ENCODE data around the gene PRSS8. TPM values are rescaled to one million over a fixed set of nuclear protein-coding genes. Genes with fewer than 3 reads are reported as not detected.
"Not testable (repeated sequence)": the region's sequence is repeated elsewhere in the genome, so short reads cannot be mapped to it uniquely, and the experiment has no call there.

PRSS8 gene
- total and polyA plus RNA-seq, 2 donors (not counting 3 experiments of a cell fraction or from before 2014, with no cell fraction given), result 0.12 TPM; not detected in 1

DNA sequence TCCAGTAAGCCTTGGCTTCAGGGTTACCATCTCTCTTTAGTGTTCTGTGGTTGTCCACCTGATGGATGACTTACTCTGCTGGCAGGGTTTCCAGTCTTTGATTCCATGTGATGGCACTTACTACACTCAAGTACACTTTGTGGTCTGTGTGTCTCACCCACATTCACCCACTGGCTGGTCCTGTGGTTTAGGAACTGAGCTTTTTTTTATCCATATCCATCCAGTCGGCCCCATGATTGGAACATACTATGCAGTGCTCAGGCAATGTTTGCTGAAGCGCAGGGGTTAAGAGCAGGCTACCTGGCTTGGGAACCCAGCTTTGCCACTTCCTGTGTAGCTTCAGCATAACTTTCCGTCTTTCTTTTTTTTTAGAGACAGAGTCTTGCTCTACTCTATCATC lies 41.6 kb upstream of the PRSS8 start:
- dilution Hi-C loops (cut with MboI; ENCODE audit: extremely low pct_ligation_motif_present, low sequenced_read_pairs), result no loop called here
- TF ChIP-seq, protein P1, sequence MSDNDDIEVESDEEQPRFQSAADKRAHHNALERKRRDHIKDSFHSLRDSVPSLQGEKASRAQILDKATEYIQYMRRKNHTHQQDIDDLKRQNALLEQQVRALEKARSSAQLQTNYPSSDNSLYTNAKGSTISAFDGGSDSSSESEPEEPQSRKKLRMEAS (IDR thresholded peaks at IDR 0.05; ENCODE audit: insufficient read depth, insufficient read length), result no peak
- TF ChIP-seq, protein P2, sequence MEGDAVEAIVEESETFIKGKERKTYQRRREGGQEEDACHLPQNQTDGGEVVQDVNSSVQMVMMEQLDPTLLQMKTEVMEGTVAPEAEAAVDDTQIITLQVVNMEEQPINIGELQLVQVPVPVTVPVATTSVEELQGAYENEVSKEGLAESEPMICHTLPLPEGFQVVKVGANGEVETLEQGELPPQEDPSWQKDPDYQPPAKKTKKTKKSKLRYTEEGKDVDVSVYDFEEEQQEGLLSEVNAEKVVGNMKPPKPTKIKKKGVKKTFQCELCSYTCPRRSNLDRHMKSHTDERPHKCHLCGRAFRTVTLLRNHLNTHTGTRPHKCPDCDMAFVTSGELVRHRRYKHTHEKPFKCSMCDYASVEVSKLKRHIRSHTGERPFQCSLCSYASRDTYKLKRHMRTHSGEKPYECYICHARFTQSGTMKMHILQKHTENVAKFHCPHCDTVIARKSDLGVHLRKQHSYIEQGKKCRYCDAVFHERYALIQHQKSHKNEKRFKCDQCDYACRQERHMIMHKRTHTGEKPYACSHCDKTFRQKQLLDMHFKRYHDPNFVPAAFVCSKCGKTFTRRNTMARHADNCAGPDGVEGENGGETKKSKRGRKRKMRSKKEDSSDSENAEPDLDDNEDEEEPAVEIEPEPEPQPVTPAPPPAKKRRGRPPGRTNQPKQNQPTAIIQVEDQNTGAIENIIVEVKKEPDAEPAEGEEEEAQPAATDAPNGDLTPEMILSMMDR (IDR thresholded peaks at IDR 0.05; ENCODE audit: extremely low read depth in 1 of 2, insufficient read depth in 1 of 2, low read depth in 1 of 2, low read length in 2 of 2), result no peak
- TF ChIP-seq FOS (IDR thresholded peaks at IDR 0.05; ENCODE audit: borderline replicate concordance, insufficient read depth, low read length) (no peak), MYC (IDR thresholded peaks at IDR 0.05; ENCODE audit: low read depth, low read length) (no peak), POLR2AphosphoS5 (IDR thresholded peaks at IDR 0.05; ENCODE audit: insufficient read depth, low read depth, low read length) (no peak), POLR2A (IDR thresholded peaks at IDR 0.05; ENCODE audit: low read depth, low read length) (no peak), GATA2 (IDR thresholded peaks at IDR 0.05; ENCODE audit: insufficient read depth, insufficient read length, low read depth, low read length) (no peak), JUN (IDR thresholded peaks at IDR 0.05; ENCODE audit: borderline replicate concordance, insufficient read depth, insufficient read length, low read depth) (no peak), EZH2 (IDR thresholded peaks at IDR 0.05; ENCODE audit: borderline replicate concordance, low read depth, low read length, severe bottlenecking) (no peak)
- Histone ChIP-seq H3K36me3 (ENCODE audit: control insufficient read depth in 2 of 2, extremely low read depth in 1 of 2, insufficient read depth in 2 of 2, low read length in 2 of 2) (peaks cover 0 to under 1% of the 10 kb centered on the region in 2 experiments), H4K20me1 (replicated peaks; ENCODE audit: control insufficient read depth, extremely low read depth, insufficient read depth, low read length) (peaks cover 6% of the 10 kb centered on the region), H3K27ac (ENCODE audit: insufficient read depth, low read depth, low read length) (no peak overlapping the region), H3K79me2 (ENCODE audit: control insufficient read depth, insufficient read depth, low read length) (peaks cover 21% of the 10 kb centered on the region), H3K27me3 (ENCODE audit: control insufficient read depth in 2 of 2, insufficient read depth in 2 of 2, low read length in 2 of 2) (no peaks in the 10 kb centered on the region), H3K9me1 (replicated peaks; ENCODE audit: control insufficient read depth, extremely low read depth, insufficient read depth, low read length) (no peaks in the 10 kb centered on the region), H3K4me2 (ENCODE audit: insufficient read depth, low read length) (no peak overlapping the region), H3K4me3 (replicated peaks in 1 of 3; ENCODE audit: insufficient read depth in 1 of 3, low read depth in 1 of 3, low read length in 3 of 3) (no peak overlapping the region), H3K9me3 (replicated peaks; ENCODE audit: control insufficient read depth, insufficient read depth, low read length) (no peaks in the 10 kb centered on the region), H3K9ac (replicated peaks; ENCODE audit: extremely low read depth, insufficient read depth, low read length) (no peak overlapping the region), H2AFZ (ENCODE audit: low read depth, low read length) (no peak overlapping the region), H3K4me1 (ENCODE audit: control insufficient read depth, extremely low read depth, insufficient read depth, low read length) (peaks cover 10% of the 10 kb centered on the region)
- ChIA-PET POLR2A (no interaction called here), CTCF (no interaction called here)
- intact Hi-C loops (cut with micrococcal nuclease), result no loop called here
- no TSS peak for BruUV-seq (replicated peaks)
- no peak for FAIRE-seq
- no peak for DNase-seq (ENCODE audit: low read depth, low spot score)

DNA sequence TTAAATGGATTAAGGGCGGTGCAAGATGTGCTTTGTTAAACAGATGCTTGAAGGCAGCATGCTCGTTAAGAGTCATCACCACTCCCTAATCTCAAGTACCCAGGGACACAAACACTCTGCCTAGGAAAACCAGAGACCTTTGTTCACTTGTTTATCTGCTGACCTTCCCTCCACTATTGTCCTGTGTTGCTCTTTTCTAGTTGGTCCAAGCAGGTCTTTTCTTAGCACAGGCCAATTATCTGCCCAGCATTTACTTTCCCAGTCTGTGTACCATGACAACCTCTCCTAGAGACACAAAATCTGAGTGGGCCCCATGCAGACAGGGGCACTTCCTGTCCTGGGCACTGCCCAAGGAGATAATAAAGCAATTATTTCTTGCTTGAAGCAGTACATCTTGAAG lies 34.5 kb upstream of the PRSS8 start:
- H3K4me1 ChIP-seq (ENCODE audit: control insufficient read depth, extremely low read depth, insufficient read depth, low read length); dilution Hi-C loops (cut with MboI; ENCODE audit: extremely low pct_ligation_motif_present, low sequenced_read_pairs); H3K27me3 ChIP-seq (ENCODE audit: control insufficient read depth in 2 of 2, insufficient read depth in 2 of 2, low read length in 2 of 2); H3K9ac ChIP-seq (replicated peaks; ENCODE audit: extremely low read depth, insufficient read depth, low read length); intact Hi-C loops (cut with micrococcal nuclease); H3K36me3 ChIP-seq (ENCODE audit: control insufficient read depth in 2 of 2, extremely low read depth in 1 of 2, insufficient read depth in 2 of 2, low read length in 2 of 2); H3K4me3 ChIP-seq (replicated peaks in 1 of 3; ENCODE audit: insufficient read depth in 1 of 3, low read depth in 1 of 3, low read length in 3 of 3); BruUV-seq (replicated peaks); H2AFZ ChIP-seq (ENCODE audit: low read depth, low read length); CTCF ChIA-PET; H3K4me2 ChIP-seq (ENCODE audit: insufficient read depth, low read length); DNase-seq (ENCODE audit: low read depth, low spot score); H3K27ac ChIP-seq (ENCODE audit: insufficient read depth, low read depth, low read length); POLR2A ChIA-PET; H4K20me1 ChIP-seq (replicated peaks; ENCODE audit: control insufficient read depth, extremely low read depth, insufficient read depth, low read length); H3K9me1 ChIP-seq (replicated peaks; ENCODE audit: control insufficient read depth, extremely low read depth, insufficient read depth, low read length); H3K9me3 ChIP-seq (replicated peaks; ENCODE audit: control insufficient read depth, insufficient read depth, low read length); H3K79me2 ChIP-seq (ENCODE audit: control insufficient read depth, insufficient read depth, low read length); FAIRE-seq: not testable (repeated sequence)

Data from endothelial cell of umbilical vein (primary cell).